OCI-LY7 (cell line): ENCODE measurements around the gene SLC13A3.
A peak's percentile ranks its signal among the peaks of the same experiment; 100 is the strongest.

Source experiments
- CTCF ChIP-seq: fragments of 200-600 bp; sonication (generic); conservative IDR thresholded peaks from 2 replicates; pipeline ENCODE4 v1.5.1; 2014; ENCODE audit warnings: mild to moderate bottlenecking, antibody characterized with exemption, low read length, moderate library complexity, mixed read lengths
- EZH2phosphoT487 ChIP-seq: fragments of 200-600 bp; sonication (generic); IDR thresholded peaks from 2 replicates; pipeline ENCODE4 v1.6.1; 2018; ENCODE audit warnings: low read depth, borderline replicate concordance, mild to moderate bottlenecking, mixed run types, antibody characterized with exemption, low read length, moderate library complexity, mixed read lengths

- TF ChIP-seq CTCF (peak; percentile 77), EZH2phosphoT487 (no peak)
Observed at GRCh38 chr20:46699651-46700359, 48.5 kb upstream of the SLC13A3 start.
